Astrocyte (in vitro differentiated cells and primary cell): ENCODE results near the gene DNAJC17. TPM values are rescaled to one million over a fixed set of nuclear protein-coding genes. Genes with fewer than 3 reads are reported as not detected.

Source experiments
- DNase-seq: peaks from one replicate; pipeline ENCODE4 v3.0.0-alpha.2; 2010; ENCODE audit warnings: low read depth
- FAIRE-seq: peaks from 2 replicates; lab custom pipeline; 2011; peaks lifted over from hg19 to GRCh38; lab: Jason Lieb, UNC
- H2AFZ ChIP-seq: 2 replicates; pipeline ENCODE4 v1.6.0; 2012; ENCODE audit warnings: low read depth, low read length, inconsistent platforms
- H3K27ac ChIP-seq: 2 replicates; pipeline ENCODE4 v1.5.1; 2011; ENCODE audit warnings: low read depth, low read length, inconsistent platforms
- H3K27me3 ChIP-seq: 2 replicates; pipeline ENCODE4 v1.6.0; 2011; ENCODE audit warnings: low read length, inconsistent platforms; ENCODE audit not compliant: insufficient read depth
- H3K36me3 ChIP-seq: 2 replicates; pipeline ENCODE4 v1.5.1; 2011; ENCODE audit warnings: low read length, inconsistent platforms; ENCODE audit not compliant: insufficient read depth
- H3K4me1 ChIP-seq: 2 replicates; pipeline ENCODE4 v1.5.1; 2011; ENCODE audit warnings: low read length, inconsistent platforms; ENCODE audit not compliant: insufficient read depth
- H3K4me2 ChIP-seq: 2 replicates; pipeline ENCODE4 v1.6.0; 2012; ENCODE audit warnings: low read length, inconsistent platforms
- H3K4me3 ChIP-seq: 2 replicates; pipeline ENCODE4 v1.5.1; 2011; ENCODE audit warnings: low read depth, mild to moderate bottlenecking, low read length, inconsistent platforms; ENCODE audit not compliant: insufficient read depth
- H3K79me2 ChIP-seq: 2 replicates; pipeline ENCODE4 v1.6.0; 2012; ENCODE audit warnings: mild to moderate bottlenecking, low read length, inconsistent platforms; ENCODE audit not compliant: insufficient read depth
- H3K9ac ChIP-seq: 2 replicates; pipeline ENCODE4 v1.6.0; 2012; ENCODE audit warnings: mild to moderate bottlenecking, low read length, inconsistent platforms
- H3K9me3 ChIP-seq: 2 replicates; pipeline ENCODE4 v1.5.1; 2012; ENCODE audit warnings: low read depth, mild to moderate bottlenecking, low read length, inconsistent platforms; ENCODE audit not compliant: insufficient read depth
- H4K20me1 ChIP-seq: 2 replicates; pipeline ENCODE4 v1.6.0; 2012; ENCODE audit warnings: low read length, inconsistent platforms; ENCODE audit not compliant: insufficient read depth
- H3K27ac Mint-ChIP-seq: one replicate; pipeline ENCODE4 v1.8.0; 2021; ENCODE audit warnings: mild to moderate bottlenecking, mixed read lengths; ENCODE audit not compliant: unreplicated experiment
- H3K27me3 Mint-ChIP-seq: one replicate; pipeline ENCODE4 v1.8.0; 2021; ENCODE audit warnings: low read depth, mixed read lengths; ENCODE audit not compliant: unreplicated experiment
- H3K36me3 Mint-ChIP-seq: one replicate; pipeline ENCODE4 v1.8.0; 2021; ENCODE audit warnings: low read depth, mixed read lengths; ENCODE audit not compliant: unreplicated experiment
- H3K4me1 Mint-ChIP-seq: one replicate; pipeline ENCODE4 v1.8.0; 2021; ENCODE audit warnings: low read depth, mixed read lengths; ENCODE audit not compliant: unreplicated experiment
- H3K4me3 Mint-ChIP-seq: one replicate; pipeline ENCODE4 v1.8.0; 2021; ENCODE audit warnings: mild to moderate bottlenecking, moderate library complexity, mixed read lengths; ENCODE audit not compliant: unreplicated experiment
- H3K9me3 Mint-ChIP-seq: one replicate; pipeline ENCODE4 v1.8.0; 2021; ENCODE audit warnings: mild to moderate bottlenecking, mixed read lengths; ENCODE audit not compliant: unreplicated experiment
- EZH2 ChIP-seq: IDR thresholded peaks from 2 replicates; pipeline ENCODE4 v1.6.1; 2012; ENCODE audit warnings: mild to moderate bottlenecking, low read length, inconsistent platforms; ENCODE audit not compliant: insufficient read depth
- total RNA-seq: library from RNA; stranded (reverse); gene quantifications from 2 replicates; pipeline ENCODE4 v1.2.1, GENCODE V29; 2021
- TF ChIP-seq, protein P1 (sequence below): IDR thresholded peaks from 2 replicates; pipeline ENCODE4 v1.5.1; 2011; ENCODE audit warnings: low read depth, mild to moderate bottlenecking, inconsistent platforms, low read length, moderate library complexity; ENCODE audit not compliant: insufficient read depth

DNAJC17 gene
- total RNA-seq, 1 donor from 2014 or later, result 21.0 TPM

DNA sequence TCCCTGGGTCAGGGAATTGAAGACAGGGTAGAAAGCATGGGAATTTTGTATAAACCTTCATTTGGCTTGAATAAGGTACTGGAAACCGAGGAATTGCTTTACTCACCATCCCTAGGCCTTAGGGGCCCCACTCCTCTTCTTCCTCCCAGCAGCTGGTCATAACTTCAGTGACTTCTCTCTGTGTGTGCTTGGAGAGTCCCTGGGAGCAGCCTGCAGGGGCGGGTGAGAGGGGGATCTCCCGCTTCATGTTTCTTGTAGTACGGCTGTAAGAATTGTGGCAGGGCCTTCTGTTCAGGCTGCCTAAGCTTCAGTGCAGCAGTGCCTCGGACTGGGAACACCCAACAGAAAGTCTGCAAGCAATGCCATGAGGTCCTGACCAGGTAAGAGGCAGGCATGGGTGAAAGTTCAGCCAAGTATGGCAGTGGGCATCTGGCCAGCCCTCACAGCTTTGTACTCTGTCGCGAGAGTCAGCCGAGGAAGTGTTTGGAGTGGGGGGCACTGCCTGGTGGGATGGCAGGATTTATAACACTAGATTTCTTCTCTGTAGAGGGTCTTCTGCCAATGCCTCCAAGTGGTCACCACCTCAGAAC, 1.7 kb upstream of the DNAJC17 start:
- no peaks in the 10 kb centered on the region for H3K27me3 Mint-ChIP-seq
- Histone ChIP-seq H2AFZ (no peak overlapping the region), H3K27ac (no peak overlapping the region), H3K4me2 (peak overlapping the region; percentile 88), H3K4me3 (no peak overlapping the region), H3K27me3 (no peaks in the 10 kb centered on the region), H3K79me2 (peaks cover 33% of the 10 kb centered on the region), H3K36me3 (peaks cover 4% of the 10 kb centered on the region), H3K4me1 (peaks cover 14% of the 10 kb centered on the region), H3K9me3 (no peaks in the 10 kb centered on the region), H3K9ac (no peak overlapping the region), H4K20me1 (no peaks in the 10 kb centered on the region)
- TF ChIP-seq EZH2, result no peak
- TF ChIP-seq, protein P1, sequence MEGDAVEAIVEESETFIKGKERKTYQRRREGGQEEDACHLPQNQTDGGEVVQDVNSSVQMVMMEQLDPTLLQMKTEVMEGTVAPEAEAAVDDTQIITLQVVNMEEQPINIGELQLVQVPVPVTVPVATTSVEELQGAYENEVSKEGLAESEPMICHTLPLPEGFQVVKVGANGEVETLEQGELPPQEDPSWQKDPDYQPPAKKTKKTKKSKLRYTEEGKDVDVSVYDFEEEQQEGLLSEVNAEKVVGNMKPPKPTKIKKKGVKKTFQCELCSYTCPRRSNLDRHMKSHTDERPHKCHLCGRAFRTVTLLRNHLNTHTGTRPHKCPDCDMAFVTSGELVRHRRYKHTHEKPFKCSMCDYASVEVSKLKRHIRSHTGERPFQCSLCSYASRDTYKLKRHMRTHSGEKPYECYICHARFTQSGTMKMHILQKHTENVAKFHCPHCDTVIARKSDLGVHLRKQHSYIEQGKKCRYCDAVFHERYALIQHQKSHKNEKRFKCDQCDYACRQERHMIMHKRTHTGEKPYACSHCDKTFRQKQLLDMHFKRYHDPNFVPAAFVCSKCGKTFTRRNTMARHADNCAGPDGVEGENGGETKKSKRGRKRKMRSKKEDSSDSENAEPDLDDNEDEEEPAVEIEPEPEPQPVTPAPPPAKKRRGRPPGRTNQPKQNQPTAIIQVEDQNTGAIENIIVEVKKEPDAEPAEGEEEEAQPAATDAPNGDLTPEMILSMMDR, result no peak
- H3K27ac Mint-ChIP-seq, result peak overlapping the region; percentile 18
- H3K4me3 Mint-ChIP-seq, result peak overlapping the region; percentile 40
- no peaks in the 10 kb centered on the region for H3K9me3 Mint-ChIP-seq
- H3K4me1 Mint-ChIP-seq, result peaks cover 8% of the 10 kb centered on the region
- H3K36me3 Mint-ChIP-seq, result peaks cover 10% of the 10 kb centered on the region
- DNase-seq, result no peak
- no peak for FAIRE-seq

DNA sequence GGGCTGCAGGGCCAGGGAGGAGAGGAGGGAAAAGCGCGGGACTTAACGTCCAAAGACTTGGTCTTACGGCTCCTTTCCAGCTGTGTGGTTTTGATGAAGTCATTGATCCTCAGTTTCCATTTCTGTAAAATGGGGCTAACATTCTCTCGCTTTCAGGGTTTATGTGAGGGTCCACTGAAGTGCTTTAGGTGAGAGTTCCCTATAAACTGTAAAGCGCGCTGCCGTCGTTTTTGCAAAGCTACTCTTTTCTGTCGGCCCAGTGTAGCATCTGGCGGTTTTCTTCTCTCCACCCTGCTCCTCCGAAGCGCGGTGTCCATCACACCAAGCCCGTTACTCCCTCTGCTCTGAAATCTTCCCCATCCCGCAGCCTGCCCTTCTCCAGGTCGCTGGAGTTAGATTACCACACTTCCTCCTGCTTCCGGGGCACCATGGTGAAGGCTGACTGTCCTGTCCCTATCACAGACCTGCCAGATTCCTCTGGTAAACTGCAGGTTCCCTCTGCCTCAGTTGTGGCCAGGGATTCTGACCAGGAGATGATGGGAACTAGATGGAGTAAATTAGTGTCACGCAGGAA, 702 bp upstream of the DNAJC17 start:
- no peak for TF ChIP-seq EZH2
- TF ChIP-seq, protein P1, result no peak
- H3K9me3 Mint-ChIP-seq, result no peaks in the 10 kb centered on the region
- Histone ChIP-seq H3K9ac (peak overlapping the region; percentile 93), H3K4me1 (peaks cover 14% of the 10 kb centered on the region), H3K9me3 (no peaks in the 10 kb centered on the region), H4K20me1 (peaks cover 8% of the 10 kb centered on the region), H3K4me3 (peak overlapping the region; percentile 97), H3K79me2 (peaks cover 43% of the 10 kb centered on the region), H3K36me3 (peaks cover 4% of the 10 kb centered on the region), H3K27ac (no peak overlapping the region), H3K27me3 (no peaks in the 10 kb centered on the region), H3K4me2 (peak overlapping the region; percentile 88), H2AFZ (peak overlapping the region; percentile 99)
- FAIRE-seq (no peak), DNase-seq (no peak)
- H3K27me3 Mint-ChIP-seq, result no peaks in the 10 kb centered on the region
- H3K4me3 Mint-ChIP-seq, result peak overlapping the region; percentile 92
- peaks cover 4% of the 10 kb centered on the region for H3K36me3 Mint-ChIP-seq
- no peak overlapping the region for H3K27ac Mint-ChIP-seq
- H3K4me1 Mint-ChIP-seq, result peaks cover 8% of the 10 kb centered on the region

DNA sequence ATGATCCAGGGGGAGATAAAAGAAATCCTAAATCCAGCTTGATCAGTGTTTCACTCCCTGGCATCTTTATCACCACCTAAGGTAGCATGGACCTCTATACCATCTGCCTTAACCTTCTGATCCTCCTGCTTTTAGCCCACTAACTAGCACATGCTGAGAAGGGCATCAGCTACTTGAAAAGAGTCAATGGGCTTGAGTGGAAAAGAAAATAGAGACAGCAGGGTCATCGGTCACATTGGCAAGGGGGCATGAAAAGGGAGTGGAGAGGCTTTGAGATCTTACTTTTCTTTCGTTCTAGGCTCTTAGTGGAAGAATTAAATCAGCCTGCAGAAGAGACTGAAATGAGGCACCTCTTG, 623 bp downstream of the DNAJC17 start:
- Histone ChIP-seq H3K9me3 (no peaks in the 10 kb centered on the region), H3K27ac (peak overlapping the region; percentile 79), H3K79me2 (peaks cover 55% of the 10 kb centered on the region), H3K4me2 (peak overlapping the region; percentile 88), H2AFZ (peak overlapping the region; percentile 99), H3K4me1 (peaks cover 14% of the 10 kb centered on the region), H3K9ac (peak overlapping the region; percentile 93), H4K20me1 (peaks cover 19% of the 10 kb centered on the region), H3K4me3 (peak overlapping the region; percentile 97), H3K36me3 (peaks cover 4% of the 10 kb centered on the region), H3K27me3 (no peaks in the 10 kb centered on the region)
- DNase-seq (no peak), FAIRE-seq (no peak)
- H3K36me3 Mint-ChIP-seq, result no peaks in the 10 kb centered on the region
- H3K27ac Mint-ChIP-seq, result peak overlapping the region; percentile 84
- TF ChIP-seq, protein P1, result no peak
- no peak for TF ChIP-seq EZH2
- H3K4me3 Mint-ChIP-seq, result peak overlapping the region; percentile 92
- no peaks in the 10 kb centered on the region for H3K9me3 Mint-ChIP-seq
- no peaks in the 10 kb centered on the region for H3K27me3 Mint-ChIP-seq
- peaks cover 8% of the 10 kb centered on the region for H3K4me1 Mint-ChIP-seq
